ENCODE results near the gene DDX28.
"Not testable (repeated sequence)": the region's sequence is repeated elsewhere in the genome, so short reads cannot be mapped to it uniquely, and the experiment has no call there.

DDX28 gene

GRCh38 chr16:67994040-67994408 lies 29.0 kb downstream of the DDX28 start:
- not testable (repeated sequence) for DNase-seq

GRCh38 chr16:67993207-67994039 lies 29.6 kb downstream of the DDX28 start:
- peak; percentile 80 for DNase-seq

- no peak for DNase-seq
Observed at GRCh38 chr16:67992661-67993206, 30.3 kb downstream of the DDX28 start.

GRCh38 chr16:67990018-67990386 lies 33.0 kb downstream of the DDX28 start:
- no peak for DNase-seq

GRCh38 chr16:67989322-67990017 lies 33.6 kb downstream of the DDX28 start:
- DNase-seq: no peak

GRCh38 chr16:67988675-67989074 lies 34.4 kb downstream of the DDX28 start:
- no peak for DNase-seq

GRCh38 chr16:67987460-67988160 lies 35.4 kb downstream of the DDX28 start:
- no peak for DNase-seq

GRCh38 chr16:67986949-67987348 lies 36.1 kb downstream of the DDX28 start:
- DNase-seq: no peak

- no peak for DNase-seq
Observed at GRCh38 chr16:67982011-67982696, 40.9 kb downstream of the DDX28 start.

- no peak for DNase-seq
Observed at GRCh38 chr16:67979955-67980678, 42.9 kb downstream of the DDX28 start, which contains the start of gene DPEP3. Gene DPEP3 (minus strand): TSS chr16:67980499. CDS start chr16:67980380, 119 bp downstream.

GRCh38 chr16:67977469-67978227 lies 45.4 kb downstream of the DDX28 start:
- DNase-seq: no peak

- no peak for DNase-seq
Observed at GRCh38 chr16:67977005-67977404, 46.0 kb downstream of the DDX28 start.

- no peak for DNase-seq
Observed at GRCh38 chr16:67976205-67976604, 46.8 kb downstream of the DDX28 start.

- DNase-seq: no peak
Observed at GRCh38 chr16:67975321-67976105, 47.5 kb downstream of the DDX28 start.

- DNase-seq: not testable (repeated sequence)
Observed at GRCh38 chr16:67972285-67972684, 50.7 kb downstream of the DDX28 start.

- no peak for DNase-seq
Observed at GRCh38 chr16:67971111-67971510, 51.9 kb downstream of the DDX28 start.

Measured in DMS53 (cell line).